GM18870 (cell line): Measurements from ENCODE around the gene HLA-DOA.
A peak's percentile ranks its signal among the peaks of the same experiment; 100 is the strongest.

Experiments used
- ATAC-seq: cut with Tn5 transposase; IDR thresholded peaks from one replicate; pipeline ENCODE4 v1.9.1; 2021; ENCODE audit warnings: moderate library complexity; ENCODE audit not compliant: unreplicated experiment

HLA-DOA gene

GRCh38 chr6:32968093-32968866, 41.1 kb downstream of the HLA-DOA start, which contains the start of gene BRD2:
Gene BRD2 (plus strand): TSS chr6:32968594. CDS start chr6:32972899, 4,305 bp downstream.
- peak; percentile 25 for ATAC-seq

DNA sequence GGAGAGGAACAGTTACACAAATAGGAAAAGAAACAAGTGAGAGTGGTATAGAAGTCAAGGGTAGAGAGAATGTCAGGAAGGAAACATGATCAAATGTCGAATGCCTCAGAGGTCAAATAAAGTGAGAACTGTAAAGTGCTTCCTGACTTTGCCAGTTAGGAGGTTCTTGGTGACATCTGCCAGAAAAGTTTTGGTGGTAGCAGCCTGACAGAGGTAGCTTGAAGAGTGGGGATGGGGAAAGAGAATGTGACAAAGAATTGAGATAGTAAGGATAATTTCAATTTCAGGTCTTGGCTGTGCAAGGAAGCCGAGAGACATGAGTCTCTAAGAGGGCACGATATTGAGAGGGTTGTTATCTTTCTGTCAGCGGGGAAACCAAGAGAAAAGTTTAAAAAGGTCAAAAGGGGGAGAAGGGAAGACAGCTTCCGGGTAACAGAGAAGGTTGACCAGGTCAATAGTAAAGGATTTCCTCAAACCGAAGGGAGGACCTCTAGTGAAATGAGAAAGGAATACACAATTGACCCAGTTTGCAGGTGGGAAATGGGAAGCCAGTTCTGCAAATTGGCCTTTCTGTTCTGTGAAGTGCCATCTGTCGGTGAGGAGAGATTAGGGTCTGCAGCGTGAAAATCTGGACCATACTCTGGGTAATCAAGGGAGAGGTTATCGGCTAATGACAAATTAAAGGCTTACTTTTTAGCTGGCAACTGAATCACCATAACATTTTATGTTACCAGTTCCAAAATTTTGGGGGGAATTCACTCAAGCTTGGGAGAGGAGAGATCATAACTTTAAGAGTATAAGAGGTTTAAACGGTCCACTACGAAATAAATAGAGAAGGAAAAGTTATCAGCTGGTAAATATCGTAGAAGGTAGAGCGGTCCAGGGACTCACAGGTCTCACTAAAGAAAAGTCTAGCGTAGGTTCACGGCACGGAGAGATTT, 42.0 kb downstream of the HLA-DOA start:
- no peak for ATAC-seq

DNA sequence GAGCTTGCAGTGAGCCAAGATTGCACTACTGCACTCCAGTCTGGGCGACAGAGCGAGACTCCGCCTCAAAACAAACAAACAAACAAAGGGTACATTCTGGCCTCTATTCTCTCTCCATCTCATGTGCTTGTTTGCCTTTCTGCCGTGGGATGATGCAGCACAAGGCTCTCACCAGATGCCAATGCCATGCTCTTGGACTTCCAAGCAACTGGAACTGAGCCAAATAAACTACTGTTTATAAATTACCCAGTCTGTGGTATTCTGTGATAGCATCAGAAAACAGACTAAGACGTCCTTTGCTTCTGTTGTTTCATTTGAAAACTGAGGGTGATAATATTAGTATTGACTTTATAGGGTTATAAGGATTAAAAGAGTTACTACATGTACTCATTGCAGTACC, 44.6 kb downstream of the HLA-DOA start:
- ATAC-seq = no peak

DNA sequence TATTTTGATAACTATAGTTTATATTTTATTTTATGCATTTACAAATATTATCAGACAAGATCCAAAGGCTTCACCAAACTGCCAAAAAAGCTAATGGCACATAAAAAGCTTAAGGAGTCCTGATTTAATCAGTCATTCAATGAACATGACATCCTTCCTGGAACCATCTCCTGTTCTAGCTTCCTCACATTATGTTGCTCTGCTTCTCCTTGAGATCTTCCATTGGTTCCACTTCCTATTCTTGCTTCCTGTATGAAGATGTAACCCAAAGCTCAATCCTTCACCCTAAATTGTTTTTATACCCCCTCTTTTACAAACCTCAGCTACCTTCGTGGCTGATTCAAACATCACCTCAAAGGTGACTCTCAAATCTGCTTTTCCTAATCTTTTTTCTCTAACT, 45.5 kb downstream of the HLA-DOA start:
- ATAC-seq = no peak

GRCh38 chr6:32962213-32962826, 47.1 kb downstream of the HLA-DOA start:
- no peak for ATAC-seq

DNA sequence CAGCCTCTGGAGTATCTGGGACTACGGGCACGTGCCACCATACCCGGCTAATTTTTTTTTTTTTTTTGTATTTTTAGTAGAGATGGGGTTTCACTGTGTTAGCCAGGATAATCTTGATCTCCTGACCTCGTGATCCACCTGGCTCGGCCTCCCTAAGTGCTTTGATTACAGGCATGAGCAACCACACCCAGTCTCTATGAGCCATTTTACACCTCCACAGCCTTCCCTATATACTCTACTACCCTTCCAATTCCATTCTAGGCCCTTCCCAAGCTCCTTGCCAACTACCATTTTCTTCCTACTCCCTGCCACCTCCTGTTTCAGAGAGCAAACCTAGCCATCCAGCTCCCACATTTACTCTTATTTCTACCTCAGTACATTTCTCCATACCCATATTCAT, 48.8 kb downstream of the HLA-DOA start:
- ATAC-seq = no peak

DNA sequence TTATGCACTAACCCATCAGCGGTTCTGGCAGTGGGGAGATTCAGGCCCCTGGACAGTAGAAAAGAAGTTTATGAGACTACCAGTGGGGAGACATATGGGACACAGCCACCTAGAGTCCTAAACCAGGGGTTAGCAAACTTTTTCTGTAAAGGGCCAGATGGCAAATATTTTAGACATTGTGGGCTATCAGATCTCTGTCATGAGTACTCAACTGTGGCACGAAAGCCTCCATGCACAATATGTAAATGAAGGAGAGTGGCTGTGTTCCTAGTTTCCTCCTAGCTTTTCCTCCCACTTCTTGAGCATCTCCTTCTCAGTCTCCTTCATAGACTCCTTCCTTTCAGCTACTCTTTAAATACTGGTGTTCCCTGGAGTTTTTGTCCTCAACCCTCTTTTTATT, 53.2 kb downstream of the HLA-DOA start:
- no peak for ATAC-seq

DNA sequence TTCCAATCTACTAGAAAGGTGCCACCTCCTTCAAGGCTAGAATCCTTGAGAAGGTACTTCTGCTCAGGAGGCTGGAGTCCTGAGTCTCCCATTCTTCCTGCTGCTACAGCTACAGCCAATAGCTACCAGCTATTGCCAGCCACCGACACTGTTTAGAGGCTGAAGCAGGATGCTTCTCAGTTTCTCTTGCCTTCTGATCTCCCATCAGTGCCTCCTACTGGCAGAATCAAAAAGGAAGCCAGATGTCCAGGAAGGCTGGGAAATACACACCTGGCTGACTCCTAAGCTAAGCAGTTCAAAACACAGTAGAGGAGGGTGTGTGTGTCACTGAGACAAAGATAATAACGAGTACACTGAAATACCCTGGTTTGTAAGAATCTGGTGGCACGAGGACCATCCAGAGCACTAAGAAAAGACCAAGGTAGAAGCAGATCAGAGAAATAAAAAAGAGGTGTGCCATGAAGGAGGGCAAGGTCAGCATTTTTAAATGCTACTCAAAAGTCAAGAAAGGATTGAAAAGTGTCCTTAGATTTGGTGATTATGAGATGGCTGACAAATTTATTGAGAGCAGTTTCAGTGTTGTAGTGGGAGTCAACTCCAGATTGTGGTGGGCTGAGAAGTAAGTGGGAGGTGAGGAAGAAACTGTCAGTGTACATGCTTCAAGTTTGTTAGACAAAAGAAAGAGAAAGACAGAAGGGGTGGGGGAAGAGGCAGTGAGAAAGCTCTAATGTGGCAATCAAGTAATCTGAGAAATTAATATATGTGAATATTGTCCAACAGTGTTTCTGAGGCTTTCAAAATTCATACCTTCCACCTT, 54.2 kb downstream of the HLA-DOA start:
- ATAC-seq = no peak

DNA sequence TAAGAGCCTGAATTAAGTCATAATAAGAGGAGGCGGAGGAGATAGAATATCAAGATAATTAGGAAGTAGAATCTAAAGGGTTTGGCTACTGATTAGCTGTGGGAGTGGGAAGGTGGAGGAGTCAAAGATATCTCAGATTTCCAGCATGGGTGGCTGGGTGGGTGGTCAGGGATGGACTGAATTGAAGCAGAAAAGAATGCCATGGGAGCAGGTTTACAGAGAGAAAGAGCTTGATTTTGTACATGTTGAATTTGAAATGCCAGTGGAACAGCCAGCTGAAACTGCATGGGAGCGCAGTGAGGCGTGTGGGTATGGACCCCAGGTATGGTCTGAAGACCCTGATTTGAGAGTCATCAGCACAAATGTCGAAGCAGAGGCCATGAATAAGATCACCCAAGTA, 55.1 kb downstream of the HLA-DOA start:
- ATAC-seq = no peak
